Esophagus muscularis mucosa (tissue), 4 donors: ENCODE measurements around the gene DAG1. TPM values are rescaled to one million over a fixed set of nuclear protein-coding genes. Genes with fewer than 3 reads are reported as not detected.
A peak's percentile ranks its signal among the peaks of the same experiment; 100 is the strongest.

Experiments used
- DNase-seq: peaks from one replicate; pipeline ENCODE4 v3.0.0-alpha.2; 2017; ENCODE audit errors: extremely low spot score
- H3K27ac ChIP-seq, 4 donors: fragments of 200-600 bp; sonication (generic); replicated peaks in 1 of 4; 1 replicate in 3 of 4; 2 replicates in 1 of 4; pipeline ENCODE4 v1.5.1; 2016 to 2019; ENCODE audit warnings: mild to moderate bottlenecking in 1 of 4
- H3K27me3 ChIP-seq, 4 donors: fragments of 200-600 bp; sonication (generic); one replicate each; pipeline versions ENCODE4 v1.5.1 to v1.6.0; 2016 to 2019
- H3K36me3 ChIP-seq, 4 donors: fragments of 200-600 bp; sonication (generic); one replicate each; pipeline ENCODE4 v1.5.1; 2016 to 2019
- H3K4me1 ChIP-seq, 4 donors: fragments of 200-600 bp; sonication (generic); one replicate each; pipeline ENCODE4 v1.5.1; 2016 to 2019
- H3K4me3 ChIP-seq, 4 donors: fragments of 200-600 bp; sonication (generic); 1 replicate in 2 of 4; 2 replicates in 2 of 4; pipeline ENCODE4 v1.5.1; 2016 to 2019; ENCODE audit warnings: mild to moderate bottlenecking in 4 of 4, moderate library complexity in 1 of 4
- H3K9me3 ChIP-seq, 4 donors: fragments of 200-600 bp; sonication (generic); 1 replicate in 3 of 4; 2 replicates in 1 of 4; pipeline ENCODE4 v1.5.1; 2016 to 2019
- EP300 ChIP-seq: sonication (generic); formaldehyde crosslinking; IDR thresholded peaks from one replicate; pipeline ENCODE4 v1.6.1; 2017; ENCODE audit warnings: antibody characterized with exemption
- POLR2A ChIP-seq: fragments of 450-650 bp; IDR thresholded peaks from one replicate; pipeline ENCODE4 v1.6.1; 2017; ENCODE audit warnings: antibody characterized with exemption, moderate library complexity, mild to moderate bottlenecking, low read depth
- POLR2AphosphoS5 ChIP-seq, 2 donors: sonication (generic); formaldehyde crosslinking; IDR thresholded peaks; one replicate each; pipeline ENCODE4 v1.6.1; 2017; ENCODE audit warnings: antibody characterized with exemption in 2 of 2
- WGBS: methylation state at CpG from one replicate; pipeline ENCODE4 v1.1.5; 2018; 5-methylcytosine and 5-hydroxymethylcytosine counted together
- intact Hi-C: fragments of 100-400 bp; cut with DNase I; formaldehyde crosslinking; loops from one replicate; pipeline ENCODE4 v1.15.1; 2023
- total RNA-seq, 4 donors: library from RNA; depleted of rRNA; stranded (reverse); fragments of >200 nt; gene quantifications; one replicate each; pipeline versions ENCODE4 v1.1.0 to v1.2.1, GENCODE V29; 2016
- TF ChIP-seq, protein P1 (sequence below), 3 experiments: fragments of 200-600 bp in 2 of 3; fragments of 450-650 bp in 1 of 3; sonication (generic) in 2 of 3; IDR thresholded peaks; one replicate each; pipeline ENCODE4 v1.5.1; 2017 to 2019; ENCODE audit warnings: antibody characterized with exemption in 3 of 3, mild to moderate bottlenecking in 2 of 3, moderate library complexity in 1 of 3

DAG1 gene
- total RNA-seq, 4 donors from 2014 or later = 89.3 to 190 (median 135) TPM

DNA sequence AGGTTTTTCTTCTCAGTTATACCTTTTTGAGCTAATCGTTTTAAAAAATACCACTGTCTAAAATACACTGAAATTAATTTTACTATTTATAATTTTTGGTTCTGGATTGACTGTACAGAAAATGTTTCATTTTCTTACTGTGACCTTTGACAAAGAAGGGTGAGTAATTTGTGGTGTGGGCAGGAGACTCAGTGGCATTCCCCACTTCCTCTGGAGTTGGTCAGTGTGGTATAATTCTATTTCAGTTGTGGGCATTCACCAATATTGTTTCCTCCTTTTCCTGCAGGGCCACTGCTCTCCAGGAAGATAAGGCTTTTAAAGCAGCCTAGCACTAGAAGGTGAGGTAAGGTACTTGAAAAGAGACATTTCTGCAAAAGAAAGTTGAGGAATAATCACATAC lies 6.5 kb downstream of the DAG1 start:
- no peak for TF ChIP-seq POLR2A
- TF ChIP-seq POLR2AphosphoS5 (IDR thresholded peaks at IDR 0.05) = no peak
- no peak for TF ChIP-seq EP300
- TF ChIP-seq, protein P1, sequence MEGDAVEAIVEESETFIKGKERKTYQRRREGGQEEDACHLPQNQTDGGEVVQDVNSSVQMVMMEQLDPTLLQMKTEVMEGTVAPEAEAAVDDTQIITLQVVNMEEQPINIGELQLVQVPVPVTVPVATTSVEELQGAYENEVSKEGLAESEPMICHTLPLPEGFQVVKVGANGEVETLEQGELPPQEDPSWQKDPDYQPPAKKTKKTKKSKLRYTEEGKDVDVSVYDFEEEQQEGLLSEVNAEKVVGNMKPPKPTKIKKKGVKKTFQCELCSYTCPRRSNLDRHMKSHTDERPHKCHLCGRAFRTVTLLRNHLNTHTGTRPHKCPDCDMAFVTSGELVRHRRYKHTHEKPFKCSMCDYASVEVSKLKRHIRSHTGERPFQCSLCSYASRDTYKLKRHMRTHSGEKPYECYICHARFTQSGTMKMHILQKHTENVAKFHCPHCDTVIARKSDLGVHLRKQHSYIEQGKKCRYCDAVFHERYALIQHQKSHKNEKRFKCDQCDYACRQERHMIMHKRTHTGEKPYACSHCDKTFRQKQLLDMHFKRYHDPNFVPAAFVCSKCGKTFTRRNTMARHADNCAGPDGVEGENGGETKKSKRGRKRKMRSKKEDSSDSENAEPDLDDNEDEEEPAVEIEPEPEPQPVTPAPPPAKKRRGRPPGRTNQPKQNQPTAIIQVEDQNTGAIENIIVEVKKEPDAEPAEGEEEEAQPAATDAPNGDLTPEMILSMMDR (IDR thresholded peaks at IDR 0.05) = no peak
- no peak for DNase-seq
- no peak overlapping the region for H3K4me3 ChIP-seq
- intact Hi-C loops = no loop called here
- H3K27ac ChIP-seq = no peak overlapping the region
- H3K4me1 ChIP-seq = peaks cover 25 to 50% (median 30%) of the 10 kb centered on the region in 4 donors
- peaks cover 20 to 39% (median 21%) of the 10 kb centered on the region in 4 donors for H3K36me3 ChIP-seq
- H3K27me3 ChIP-seq = no peaks in the 10 kb centered on the region
- no peaks in the 10 kb centered on the region for H3K9me3 ChIP-seq
- WGBS = 71% methylated on average over 1 of the region's 1 CpG

DNA sequence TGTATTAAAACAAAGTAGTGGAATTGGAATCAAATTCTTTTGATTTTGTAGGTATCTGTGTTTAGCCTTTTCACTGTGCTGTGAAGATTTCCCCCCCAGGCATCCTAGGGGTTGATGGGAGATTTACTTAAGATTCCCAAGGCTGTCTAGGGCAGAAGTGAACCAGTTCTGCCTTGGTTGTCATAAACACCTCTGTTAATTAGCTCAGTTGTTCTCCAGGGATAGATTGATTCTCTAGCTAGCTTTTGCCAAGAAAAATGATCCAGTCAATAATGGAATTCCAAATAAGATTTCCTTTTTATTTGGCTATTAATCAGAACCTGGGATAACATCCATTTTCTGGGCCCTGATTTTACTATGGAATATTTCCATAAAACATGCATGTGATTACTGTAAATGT lies 12.7 kb downstream of the DAG1 start:
- H3K27ac ChIP-seq = peak overlapping the region; percentile 52 to 59 (median 57)
- no peak for DNase-seq
- intact Hi-C loops = no loop called here
- no peak overlapping the region for H3K4me3 ChIP-seq
- peaks cover 32 to 51% (median 45%) of the 10 kb centered on the region in 4 donors for H3K4me1 ChIP-seq
- peaks cover 7 to 18% (median 9%) of the 10 kb centered on the region in 4 donors for H3K36me3 ChIP-seq
- no peaks in the 10 kb centered on the region for H3K9me3 ChIP-seq
- TF ChIP-seq POLR2A (no peak), EP300 (no peak), POLR2AphosphoS5 (IDR thresholded peaks at IDR 0.05) (no peak)
- TF ChIP-seq, protein P1 (IDR thresholded peaks at IDR 0.05) = no peak
- H3K27me3 ChIP-seq = no peaks in the 10 kb centered on the region

DNA sequence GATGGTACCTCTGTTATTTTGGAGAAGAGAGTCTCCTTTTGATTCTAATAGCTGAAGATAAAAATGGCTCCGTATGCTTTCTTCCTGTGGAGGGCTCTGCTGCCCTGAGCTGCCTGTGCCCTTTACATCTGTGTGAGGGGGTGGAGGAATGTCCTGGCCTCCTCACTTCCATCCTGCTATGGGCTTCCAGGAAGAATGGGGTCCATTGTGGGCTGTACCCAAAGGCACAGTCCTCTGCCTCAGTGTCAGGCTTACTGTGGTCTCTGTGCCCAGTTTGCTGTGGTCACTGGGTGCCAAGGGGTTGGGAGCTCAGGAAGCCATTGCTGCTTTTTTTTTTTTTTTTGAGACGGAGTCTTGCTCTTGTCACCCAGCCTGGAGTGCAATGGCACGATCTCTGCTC lies 14.4 kb downstream of the DAG1 start:
- peak overlapping the region; percentile 52 to 59 (median 57) for H3K27ac ChIP-seq
- no peak for TF ChIP-seq EP300
- TF ChIP-seq, protein P1 (IDR thresholded peaks at IDR 0.05) = no peak
- TF ChIP-seq POLR2AphosphoS5 (IDR thresholded peaks at IDR 0.05) = no peak
- TF ChIP-seq POLR2A = no peak
- no peak for DNase-seq
- no peak overlapping the region for H3K4me3 ChIP-seq
- WGBS = 60% methylated on average over 3 of the region's 3 CpGs
- H3K9me3 ChIP-seq = no peaks in the 10 kb centered on the region
- intact Hi-C loops = no loop called here
- H3K36me3 ChIP-seq = peaks cover 0 to 20% (median 8%) of the 10 kb centered on the region in 4 donors
- peaks cover 32 to 51% (median 45%) of the 10 kb centered on the region in 4 donors for H3K4me1 ChIP-seq
- H3K27me3 ChIP-seq = no peaks in the 10 kb centered on the region

DNA sequence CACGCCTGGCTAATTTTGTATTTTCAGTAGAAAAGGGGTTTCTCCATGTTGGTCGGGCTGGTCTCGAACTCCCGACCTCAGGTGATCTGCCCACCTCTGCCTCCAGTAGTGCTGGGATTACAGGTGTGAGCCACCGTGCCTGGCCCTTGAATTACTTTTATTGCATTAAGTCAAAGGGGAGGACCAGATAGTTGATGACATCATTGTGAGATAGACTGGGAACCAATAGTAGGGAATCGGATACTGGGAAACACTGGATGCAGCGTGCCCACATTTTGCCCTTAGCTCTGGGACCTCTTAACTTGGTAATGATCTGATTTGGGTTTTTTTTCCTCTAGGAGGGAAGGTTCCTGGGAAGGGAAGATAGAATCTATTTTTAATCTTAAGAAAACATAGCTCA lies 19.2 kb downstream of the DAG1 start:
- Histone ChIP-seq H3K36me3 (peaks cover 0 to 38% (median 22%) of the 10 kb centered on the region in 4 donors), H3K9me3 (no peaks in the 10 kb centered on the region), H3K4me1 (peaks cover 12 to 32% (median 30%) of the 10 kb centered on the region in 4 donors), H3K27me3 (no peaks in the 10 kb centered on the region), H3K4me3 (no peak overlapping the region), H3K27ac (no peak overlapping the region)
- 94% methylated on average over 7 of the region's 7 CpGs for WGBS
- DNase-seq = no peak
- TF ChIP-seq EP300 = no peak
- TF ChIP-seq, protein P1 (IDR thresholded peaks at IDR 0.05) = no peak
- no peak for TF ChIP-seq POLR2A
- no peak for TF ChIP-seq POLR2AphosphoS5 (IDR thresholded peaks at IDR 0.05)
- intact Hi-C loops = no loop called here

DNA sequence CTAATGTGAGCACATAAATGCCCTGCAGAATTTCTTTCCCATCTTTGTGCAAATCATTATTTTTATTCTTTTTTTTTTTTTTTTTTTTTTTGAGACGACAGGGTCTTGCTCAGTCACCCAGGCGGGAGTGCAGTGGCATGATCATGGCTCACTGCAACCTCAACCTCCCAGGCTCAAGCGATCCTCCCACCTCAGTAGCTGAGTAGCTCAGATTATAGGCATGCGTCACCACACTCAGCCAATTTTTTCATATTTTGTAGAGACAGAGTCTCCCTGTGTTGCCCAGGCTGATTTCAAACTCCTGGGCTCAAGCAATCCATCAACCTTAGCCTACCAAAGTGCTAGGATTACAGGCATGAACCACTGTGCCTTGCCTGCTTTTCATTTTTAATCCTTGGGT lies 22.9 kb downstream of the DAG1 start:
- TF ChIP-seq POLR2AphosphoS5 (IDR thresholded peaks at IDR 0.05) (no peak), POLR2A (no peak), EP300 (no peak)
- TF ChIP-seq, protein P1 (IDR thresholded peaks at IDR 0.05) = no peak
- H3K27ac ChIP-seq = peak overlapping the region in 1 of 4 donors; percentile 47
- peaks cover 3 to 44% (median 32%) of the 10 kb centered on the region in 4 donors for H3K4me1 ChIP-seq
- 95% methylated on average over 4 of the region's 4 CpGs for WGBS
- intact Hi-C loops = no loop called here
- H3K27me3 ChIP-seq = no peaks in the 10 kb centered on the region
- DNase-seq = no peak
- H3K36me3 ChIP-seq = peaks cover 0 to 36% (median 20%) of the 10 kb centered on the region in 4 donors
- H3K4me3 ChIP-seq = no peak overlapping the region
- H3K9me3 ChIP-seq = no peaks in the 10 kb centered on the region
